Caco-2 (cell line): Measurements from ENCODE around the gene C1QA. TPM values are rescaled to one million over a fixed set of nuclear protein-coding genes. Genes with fewer than 3 reads are reported as not detected.
A peak's percentile ranks its signal among the peaks of the same experiment; 100 is the strongest.

Experiments used
- BruUV-seq: library from RNA; stranded (reverse); fragments of 400-500 nt; replicated peaks from 2 replicates; lab custom pipeline; 2021; lab: Mats Ljungman, UMichigan
- CTCF ChIA-PET: fragments of 300-600 bp; sonication (Branson Sonifier 250); formaldehyde crosslinking; loops from one replicate; lab custom pipeline; 2022; ENCODE audit warnings: antibody characterized with exemption; lab: Charles Lee
- POLR2A ChIA-PET: fragments of 300-600 bp; sonication (Branson Sonifier 250); formaldehyde crosslinking; loops from one replicate; lab custom pipeline; 2022; ENCODE audit warnings: antibody characterized with exemption; lab: Charles Lee
- DNase-seq, 2 experiments: peaks; one replicate each; pipeline versions ENCODE4 v3.0.0 to v3.0.0-alpha.2; 2020 to 2022
- H3K27me3 ChIP-seq: replicated peaks from 2 replicates; pipeline ENCODE4 v1.6.0; 2011; ENCODE audit warnings: low read length; ENCODE audit not compliant: control insufficient read depth, insufficient read depth
- H3K36me3 ChIP-seq: 2 replicates; pipeline ENCODE4 v1.5.1; 2011; ENCODE audit warnings: low read length; ENCODE audit not compliant: control insufficient read depth, insufficient read depth
- H3K4me1 ChIP-seq: fragments of 250-450 bp; sonication (Bioruptor Pico); 2 replicates; pipeline ENCODE4 v1.5.1; 2020; ENCODE audit warnings: mild to moderate bottlenecking
- H3K4me3 ChIP-seq: 2 replicates; pipeline ENCODE4 v1.5.1; 2011; ENCODE audit warnings: low read depth, mild to moderate bottlenecking, control low read depth, low read length
- H3K9me3 ChIP-seq: fragments of 250-450 bp; sonication (Bioruptor Pico); 2 replicates; pipeline ENCODE4 v1.5.1; 2020; ENCODE audit warnings: mild to moderate bottlenecking, moderate library complexity
- H3K27ac Mint-ChIP-seq: one replicate; pipeline ENCODE4 v1.8.0; 2022; ENCODE audit warnings: mixed read lengths; ENCODE audit not compliant: unreplicated experiment
- H3K27me3 Mint-ChIP-seq: one replicate; pipeline ENCODE4 v1.8.0; 2022; ENCODE audit warnings: mixed read lengths; ENCODE audit not compliant: insufficient read depth, unreplicated experiment
- H3K36me3 Mint-ChIP-seq: one replicate; pipeline ENCODE4 v1.8.0; 2022; ENCODE audit warnings: mild to moderate bottlenecking, mixed read lengths; ENCODE audit not compliant: insufficient read depth, unreplicated experiment
- H3K4me1 Mint-ChIP-seq: one replicate; pipeline ENCODE4 v1.8.0; 2022; ENCODE audit warnings: low read depth, mixed read lengths; ENCODE audit not compliant: unreplicated experiment
- H3K4me3 Mint-ChIP-seq: one replicate; pipeline ENCODE4 v1.8.0; 2022; ENCODE audit warnings: mild to moderate bottlenecking, moderate library complexity, mixed read lengths; ENCODE audit not compliant: unreplicated experiment
- H3K9me3 Mint-ChIP-seq: one replicate; pipeline ENCODE4 v1.8.0; 2022; ENCODE audit warnings: mixed read lengths; ENCODE audit not compliant: unreplicated experiment
- intact Hi-C: fragments of 100-400 bp; cut with micrococcal nuclease; formaldehyde crosslinking; loops from one replicate; pipeline ENCODE4 v1.10.0; 2022; ENCODE audit not compliant: unreplicated experiment
- total RNA-seq: library from RNA; stranded (reverse); gene quantifications from 2 replicates; pipeline ENCODE4 v1.2.3, GENCODE V29; 2022
- TF ChIP-seq, protein P1 (sequence below), 2 experiments: fragments of 200-600 bp in 1 of 2; IDR thresholded peaks; 1 replicate in 1 of 2; 2 replicates in 1 of 2; pipeline versions ENCODE4 v1.5.1 to v1.8.0; 2011 to 2022; ENCODE audit warnings: antibody characterized with exemption in 1 of 2, control low read depth in 1 of 2, inconsistent platforms in 1 of 2, low read depth in 1 of 2, low read length in 1 of 2, mild to moderate bottlenecking in 1 of 2, moderate library complexity in 1 of 2; ENCODE audit not compliant: insufficient read depth in 1 of 2, severe bottlenecking in 1 of 2, unreplicated experiment in 1 of 2

The C1QA gene
- total RNA-seq, 1 experiment from 2014 or later = not detected

DNA sequence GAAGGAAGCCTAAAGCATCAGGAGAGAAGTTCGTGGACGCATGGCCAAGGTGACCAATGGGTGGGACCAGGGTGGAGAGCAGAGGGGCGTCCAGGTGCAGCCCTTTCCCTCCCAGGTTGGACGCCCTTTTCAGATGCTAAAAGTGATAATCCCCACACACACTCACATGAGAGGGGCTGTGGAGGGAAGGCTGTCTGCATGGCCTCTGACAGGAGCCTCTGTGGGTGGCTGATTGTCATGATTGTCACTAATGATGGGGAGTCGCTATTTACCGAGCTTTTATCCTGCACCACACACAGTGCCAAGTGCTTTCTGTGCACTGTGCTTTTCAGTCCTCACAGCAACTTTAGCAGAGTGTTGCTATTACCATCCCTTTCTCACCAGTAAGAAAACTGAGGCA lies 27.1 kb upstream of the C1QA start:
- Mint-ChIP-seq H3K36me3 (no peaks in the 10 kb centered on the region), H3K9me3 (no peaks in the 10 kb centered on the region), H3K4me1 (no peaks in the 10 kb centered on the region), H3K27me3 (peaks cover 37% of the 10 kb centered on the region), H3K4me3 (no peak overlapping the region), H3K27ac (no peak overlapping the region)
- no peak overlapping the region for H3K4me3 ChIP-seq
- ChIA-PET POLR2A (no interaction called here), CTCF (no interaction called here)
- H3K4me1 ChIP-seq = no peaks in the 10 kb centered on the region
- TF ChIP-seq, protein P1, sequence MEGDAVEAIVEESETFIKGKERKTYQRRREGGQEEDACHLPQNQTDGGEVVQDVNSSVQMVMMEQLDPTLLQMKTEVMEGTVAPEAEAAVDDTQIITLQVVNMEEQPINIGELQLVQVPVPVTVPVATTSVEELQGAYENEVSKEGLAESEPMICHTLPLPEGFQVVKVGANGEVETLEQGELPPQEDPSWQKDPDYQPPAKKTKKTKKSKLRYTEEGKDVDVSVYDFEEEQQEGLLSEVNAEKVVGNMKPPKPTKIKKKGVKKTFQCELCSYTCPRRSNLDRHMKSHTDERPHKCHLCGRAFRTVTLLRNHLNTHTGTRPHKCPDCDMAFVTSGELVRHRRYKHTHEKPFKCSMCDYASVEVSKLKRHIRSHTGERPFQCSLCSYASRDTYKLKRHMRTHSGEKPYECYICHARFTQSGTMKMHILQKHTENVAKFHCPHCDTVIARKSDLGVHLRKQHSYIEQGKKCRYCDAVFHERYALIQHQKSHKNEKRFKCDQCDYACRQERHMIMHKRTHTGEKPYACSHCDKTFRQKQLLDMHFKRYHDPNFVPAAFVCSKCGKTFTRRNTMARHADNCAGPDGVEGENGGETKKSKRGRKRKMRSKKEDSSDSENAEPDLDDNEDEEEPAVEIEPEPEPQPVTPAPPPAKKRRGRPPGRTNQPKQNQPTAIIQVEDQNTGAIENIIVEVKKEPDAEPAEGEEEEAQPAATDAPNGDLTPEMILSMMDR (IDR thresholded peaks at IDR 0.05; ENCODE audit: insufficient read depth in 1 of 2, low read depth in 1 of 2, low read length in 1 of 2, severe bottlenecking in 1 of 2, unreplicated experiment in 1 of 2) = no peak
- H3K9me3 ChIP-seq = no peaks in the 10 kb centered on the region
- BruUV-seq = no TSS peak
- H3K27me3 ChIP-seq = no peaks in the 10 kb centered on the region; the same call in 1 of the 2 replicates
- DNase-seq = no peak
- intact Hi-C loops = no loop called here
- no peaks in the 10 kb centered on the region for H3K36me3 ChIP-seq

DNA sequence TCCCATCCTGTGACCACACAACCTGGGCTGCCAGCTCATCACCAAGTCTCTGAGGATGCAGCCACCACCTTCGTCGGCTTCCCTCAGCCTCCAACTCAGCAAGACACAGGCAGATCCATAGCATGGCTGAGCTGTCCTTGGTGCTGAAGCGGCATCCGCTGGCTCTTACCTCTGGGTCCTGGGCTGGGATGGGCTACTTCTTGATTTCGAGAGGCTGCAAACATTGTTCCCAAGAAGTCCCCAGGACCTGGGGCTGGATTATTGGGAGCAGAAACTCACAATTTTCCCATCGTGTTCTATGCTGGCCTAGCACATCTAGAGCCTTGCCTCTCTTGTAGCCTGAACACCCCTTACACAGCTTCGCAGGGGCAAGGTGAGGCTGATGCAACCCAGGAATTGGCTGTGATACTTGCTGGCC lies 24.9 kb upstream of the C1QA start:
- DNase-seq = peak; percentile 72 to 79
- Mint-ChIP-seq H3K36me3 (no peaks in the 10 kb centered on the region), H3K27ac (no peak overlapping the region), H3K4me1 (no peaks in the 10 kb centered on the region), H3K4me3 (no peak overlapping the region), H3K27me3 (peaks cover 27% of the 10 kb centered on the region), H3K9me3 (no peaks in the 10 kb centered on the region)
- Histone ChIP-seq H3K9me3 (no peaks in the 10 kb centered on the region), H3K4me1 (no peaks in the 10 kb centered on the region), H3K36me3 (no peaks in the 10 kb centered on the region), H3K4me3 (no peak overlapping the region), H3K27me3 (no peaks in the 10 kb centered on the region; the same call in 1 of the 2 replicates)
- TF ChIP-seq, protein P1 (IDR thresholded peaks at IDR 0.05; ENCODE audit: insufficient read depth in 1 of 2, low read depth in 1 of 2, low read length in 1 of 2, severe bottlenecking in 1 of 2, unreplicated experiment in 1 of 2) = no peak
- intact Hi-C loops = no loop called here
- no TSS peak for BruUV-seq
- CTCF ChIA-PET = no interaction called here
- POLR2A ChIA-PET = no interaction called here

DNA sequence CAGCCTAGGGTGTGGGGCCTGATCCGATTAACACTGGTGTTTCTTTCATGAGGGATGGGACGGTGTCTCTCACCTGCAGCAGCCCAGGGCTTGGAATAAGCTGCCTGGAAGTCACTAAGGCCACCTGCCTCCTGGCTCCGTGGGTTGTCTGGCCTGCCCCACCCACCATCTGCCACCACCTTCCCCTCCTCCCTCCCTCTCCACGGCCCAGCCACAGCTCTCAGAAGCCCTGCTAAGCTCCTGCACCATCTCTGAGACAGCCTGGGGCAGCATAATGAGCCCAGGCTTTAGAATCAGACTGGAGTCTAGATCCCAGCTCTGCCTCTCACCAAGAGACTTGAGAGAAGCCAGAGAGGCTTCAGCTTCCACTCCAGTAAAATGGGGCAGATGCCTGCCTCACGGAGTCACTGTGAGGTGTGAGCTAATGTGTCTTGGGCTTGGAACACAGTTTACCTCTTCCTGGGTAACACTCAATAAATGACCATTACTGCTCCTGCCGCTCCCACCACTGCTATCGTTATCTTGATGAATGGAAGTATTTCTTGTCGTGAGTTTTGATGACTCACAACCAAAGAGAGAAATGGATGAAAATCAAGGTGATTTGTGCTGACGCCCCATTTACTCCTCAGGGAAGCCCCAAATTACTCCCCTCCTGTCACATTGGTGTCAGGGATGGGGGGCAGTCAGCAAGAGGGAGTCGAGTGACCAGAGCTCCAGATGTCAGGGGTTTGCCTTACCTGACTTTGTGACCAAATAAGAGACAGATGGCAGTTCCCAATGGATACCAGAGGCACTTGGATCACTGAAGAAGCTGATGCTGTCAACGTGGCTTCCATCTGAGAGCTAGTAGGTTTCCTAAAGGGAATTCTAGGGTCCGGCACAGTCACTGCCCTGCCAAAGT lies 23.5 kb upstream of the C1QA start:
- BruUV-seq = no TSS peak
- Mint-ChIP-seq H3K4me3 (no peak overlapping the region), H3K27me3 (peaks cover 25% of the 10 kb centered on the region), H3K9me3 (no peaks in the 10 kb centered on the region), H3K36me3 (no peaks in the 10 kb centered on the region), H3K4me1 (no peaks in the 10 kb centered on the region), H3K27ac (no peak overlapping the region)
- ChIA-PET POLR2A (no interaction called here), CTCF (no interaction called here)
- Histone ChIP-seq H3K4me1 (no peaks in the 10 kb centered on the region), H3K36me3 (no peaks in the 10 kb centered on the region), H3K4me3 (no peak overlapping the region), H3K9me3 (no peaks in the 10 kb centered on the region), H3K27me3 (no peaks in the 10 kb centered on the region; the same call in 1 of the 2 replicates)
- TF ChIP-seq, protein P1 (IDR thresholded peaks at IDR 0.05; ENCODE audit: insufficient read depth in 1 of 2, low read depth in 1 of 2, low read length in 1 of 2, severe bottlenecking in 1 of 2, unreplicated experiment in 1 of 2) = no peak
- intact Hi-C loops = no loop called here
- no peak for DNase-seq
